H1 (cell line): ENCODE measurements around the gene TMEM238. TPM values are rescaled to one million over a fixed set of nuclear protein-coding genes. Genes with fewer than 3 reads are reported as not detected.

Source experiments
- CTCF ChIA-PET: fragments of 300-600 bp; sonication (Branson Sonifier 250); formaldehyde crosslinking; loops from one replicate; lab custom pipeline; 2021; ENCODE audit not compliant: partially characterized antibody; lab: Charles Lee
- POLR2A ChIA-PET: fragments of 300-600 bp; sonication (Branson Sonifier 250); formaldehyde crosslinking; loops from one replicate; lab custom pipeline; 2021; ENCODE audit warnings: inconsistent platforms; ENCODE audit not compliant: partially characterized antibody; lab: Charles Lee
- DNase-seq, 2 experiments: peaks; one replicate each; pipeline versions ENCODE4 v3.0.0 to v3.0.0-alpha.2; 2010 to 2022; ENCODE audit warnings: low spot score in 2 of 2, low read depth in 1 of 2, mixed read lengths in 1 of 2
- FAIRE-seq: peaks from 2 replicates; lab custom pipeline; 2011; peaks lifted over from hg19 to GRCh38; lab: Jason Lieb, UNC
- H2AFZ ChIP-seq: 2 replicates; pipeline ENCODE4 v1.8.1; 2012; ENCODE audit warnings: low read length, inconsistent platforms
- H2AK5ac ChIP-seq: 2 replicates; pipeline ENCODE4 v1.6.1; 2013; ENCODE audit warnings: low read depth, low read length
- H2BK120ac ChIP-seq: replicated peaks from 2 replicates; pipeline ENCODE3; 2013; ENCODE audit warnings: low read depth, low read length, inconsistent platforms
- H2BK12ac ChIP-seq: 2 replicates; pipeline ENCODE4 v1.6.1; 2013; ENCODE audit warnings: low read depth, low read length
- H2BK15ac ChIP-seq: 2 replicates; pipeline ENCODE4 v1.6.1; 2013; ENCODE audit warnings: low read length
- H2BK20ac ChIP-seq: 2 replicates; pipeline ENCODE4 v1.6.1; 2013; ENCODE audit warnings: low read length
- H2BK5ac ChIP-seq: 2 replicates; pipeline ENCODE4 v1.6.1; 2013; ENCODE audit warnings: low read depth, low read length
- H3K14ac ChIP-seq: 2 replicates; pipeline ENCODE4 v1.6.1; 2013; ENCODE audit warnings: inconsistent platforms; ENCODE audit not compliant: insufficient read length
- H3K18ac ChIP-seq: 2 replicates; pipeline ENCODE4 v1.6.1; 2013; ENCODE audit warnings: low read length; ENCODE audit errors: extremely low read depth
- H3K23ac ChIP-seq: 2 replicates; pipeline ENCODE4 v1.6.1; 2013; ENCODE audit warnings: inconsistent platforms; ENCODE audit not compliant: insufficient read length
- H3K23me2 ChIP-seq: 2 replicates; pipeline ENCODE4 v1.6.1; 2013; ENCODE audit warnings: low read depth, low read length
- H3K27ac ChIP-seq: 2 replicates; pipeline ENCODE4 v1.6.1; 2011; ENCODE audit warnings: low read depth, low read length, inconsistent platforms
- H3K27me3 ChIP-seq, 4 experiments: replicated peaks in 1 of 4; 1 replicate in 1 of 4; 2 replicates in 3 of 4; pipeline versions ENCODE4 v1.6.1 to v1.8.1; 2011 to 2013; ENCODE audit warnings: low read length in 3 of 4, mild to moderate bottlenecking in 3 of 4, inconsistent platforms in 2 of 4, mixed read lengths in 2 of 4, moderate library complexity in 1 of 4; ENCODE audit not compliant: control insufficient read depth in 3 of 4, insufficient read depth in 3 of 4; ENCODE audit errors: extremely low read depth in 1 of 4
- H3K36me3 ChIP-seq, 4 experiments: 2 replicates each; pipeline versions ENCODE4 v1.6.1 to v1.8.1; 2011 to 2013; ENCODE audit warnings: mild to moderate bottlenecking in 4 of 4, low read length in 3 of 4, moderate library complexity in 2 of 4, control low read depth in 1 of 4, inconsistent platforms in 1 of 4; ENCODE audit not compliant: insufficient read depth in 4 of 4, control insufficient read depth in 2 of 4
- H3K4ac ChIP-seq: replicated peaks from 2 replicates; pipeline ENCODE3; 2013; ENCODE audit warnings: low read length, low read depth, mixed read lengths, inconsistent platforms; ENCODE audit not compliant: insufficient read length
- H3K4me1 ChIP-seq, 4 experiments: replicated peaks in 1 of 4; 1 replicate in 1 of 4; 2 replicates in 3 of 4; pipeline versions ENCODE4 v1.6.1 to v1.8.1; 2011 to 2013; ENCODE audit warnings: low read length in 3 of 4, inconsistent platforms in 2 of 4, mixed read lengths in 1 of 4; ENCODE audit not compliant: insufficient read depth in 4 of 4, control insufficient read depth in 3 of 4
- H3K4me2 ChIP-seq, 2 experiments: 2 replicates each; pipeline versions ENCODE4 v1.6.1 to v1.8.1; 2011 to 2013; ENCODE audit warnings: low read depth in 2 of 2, low read length in 2 of 2, control low read depth in 1 of 2, inconsistent platforms in 1 of 2, mild to moderate bottlenecking in 1 of 2; ENCODE audit not compliant: insufficient read depth in 1 of 2
- H3K4me3 ChIP-seq, 4 experiments: fragments of 200-600, 300-600 bp in 1 of 4; sonication (generic), shearing (Covaris generic), sonication (Bioruptor Twin) in 1 of 4; 2 replicates each; pipeline versions ENCODE4 v1.5.1 to v1.8.1; 2011 to 2016; ENCODE audit warnings: low read length in 4 of 4, low read depth in 3 of 4, control low read depth in 2 of 4, inconsistent platforms in 2 of 4, mild to moderate bottlenecking in 2 of 4, mixed read lengths in 1 of 4, moderate library complexity in 1 of 4; ENCODE audit not compliant: insufficient read depth in 2 of 4; ENCODE audit errors: extremely low read depth in 1 of 4
- H3K56ac ChIP-seq: replicated peaks from 2 replicates; pipeline ENCODE3; 2013; ENCODE audit warnings: low read depth, mild to moderate bottlenecking, mixed read lengths, low read length, inconsistent platforms; ENCODE audit not compliant: insufficient read length
- H3K79me1 ChIP-seq: 2 replicates; pipeline ENCODE4 v1.6.1; 2013; ENCODE audit warnings: low read depth, low read length, control low read depth
- H3K79me2 ChIP-seq, 2 experiments: 2 replicates each; pipeline versions ENCODE4 v1.6.1 to v1.8.1; 2012 to 2013; ENCODE audit warnings: low read length in 2 of 2, mild to moderate bottlenecking in 2 of 2, inconsistent platforms in 1 of 2; ENCODE audit not compliant: insufficient read depth in 2 of 2, control insufficient read depth in 1 of 2
- H3K9ac ChIP-seq, 4 experiments: replicated peaks in 1 of 4; 1 replicate in 1 of 4; 2 replicates in 3 of 4; pipeline versions ENCODE4 v1.6.1 to v1.8.1; 2011 to 2013; ENCODE audit warnings: low read depth in 3 of 4, low read length in 3 of 4, control low read depth in 2 of 4, mild to moderate bottlenecking in 2 of 4, moderate library complexity in 2 of 4, inconsistent platforms in 1 of 4; ENCODE audit errors: extremely low read depth in 1 of 4
- H3K9me3 ChIP-seq, 2 experiments: 2 replicates each; pipeline versions ENCODE4 v1.6.1 to v1.8.1; 2012 to 2013; ENCODE audit warnings: mild to moderate bottlenecking in 2 of 2, moderate library complexity in 2 of 2, control low read depth in 1 of 2, inconsistent platforms in 1 of 2, low read depth in 1 of 2, low read length in 1 of 2, mixed read lengths in 1 of 2; ENCODE audit not compliant: insufficient read depth in 2 of 2
- H4K20me1 ChIP-seq, 2 experiments: replicated peaks in 1 of 2; 2 replicates each; pipeline versions ENCODE3 to v1.8.1; 2011 to 2013; ENCODE audit warnings: inconsistent platforms in 2 of 2, low read length in 2 of 2, mild to moderate bottlenecking in 1 of 2; ENCODE audit not compliant: insufficient read depth in 2 of 2, control insufficient read depth in 1 of 2
- H4K5ac ChIP-seq: 2 replicates; pipeline ENCODE4 v1.6.1; 2013; ENCODE audit warnings: low read length, low read depth, mixed read lengths, inconsistent platforms; ENCODE audit not compliant: insufficient read length
- H4K8ac ChIP-seq: 2 replicates; pipeline ENCODE4 v1.8.0; 2013; ENCODE audit warnings: mild to moderate bottlenecking, moderate library complexity, low read length, inconsistent platforms; ENCODE audit not compliant: insufficient read depth; ENCODE audit errors: extremely low read depth
- H4K91ac ChIP-seq: replicated peaks from 2 replicates; pipeline ENCODE3; 2013; ENCODE audit warnings: low read length, mixed read lengths, inconsistent platforms; ENCODE audit not compliant: insufficient read length
- ASH2L ChIP-seq: fragments of 200-600, 300-600 bp; sonication (generic); IDR thresholded peaks from one replicate; pipeline ENCODE4 v1.7.1; 2017; ENCODE audit warnings: low read length
- CTBP2 ChIP-seq: IDR thresholded peaks from 2 replicates; pipeline ENCODE4 v1.7.0; 2011; ENCODE audit warnings: borderline replicate concordance, mild to moderate bottlenecking, moderate library complexity, mixed read lengths, low read length; ENCODE audit not compliant: insufficient read depth, insufficient read length
- E2F6 ChIP-seq: IDR thresholded peaks from 2 replicates; pipeline ENCODE4 v1.6.1; 2012; ENCODE audit warnings: inconsistent platforms
- EZH2 ChIP-seq: fragments of 200-600 bp; sonication (generic); IDR thresholded peaks from 2 replicates; pipeline ENCODE4 v1.7.1; 2012; ENCODE audit warnings: low read depth, mild to moderate bottlenecking, moderate library complexity, low read length, inconsistent platforms; ENCODE audit not compliant: severe bottlenecking
- KDM1A ChIP-seq: fragments of 200-600, 300-600 bp; sonication (generic); IDR thresholded peaks from 2 replicates; pipeline ENCODE4 v1.7.1; 2016; ENCODE audit warnings: mild to moderate bottlenecking, low read length, borderline replicate concordance
- KDM5A ChIP-seq: fragments of 200-600 bp; IDR thresholded peaks from 2 replicates; pipeline ENCODE4 v1.7.1; 2012; ENCODE audit warnings: mild to moderate bottlenecking, low read length, inconsistent platforms, mixed read lengths
- RBBP5 ChIP-seq: IDR thresholded peaks from 2 replicates; pipeline ENCODE4 v1.7.1; 2012; ENCODE audit warnings: low read depth, mild to moderate bottlenecking, inconsistent platforms, low read length, moderate library complexity, borderline replicate concordance
- SAP30 ChIP-seq: fragments of 300-600 bp; sonication (generic); IDR thresholded peaks from 2 replicates; pipeline ENCODE4 v1.7.1; 2012; ENCODE audit warnings: low read length, moderate library complexity, mild to moderate bottlenecking, inconsistent platforms; ENCODE audit not compliant: insufficient read depth, insufficient replicate concordance
- SIN3A ChIP-seq, 2 experiments: IDR thresholded peaks in 1 of 2; conservative IDR thresholded peaks in 1 of 2; 2 replicates each; pipeline ENCODE4 v1.6.1; 2011 to 2012; ENCODE audit warnings: low read length in 2 of 2, improper control_type of control experiment in 1 of 2, low read depth in 1 of 2, mild to moderate bottlenecking in 1 of 2
- SIRT6 ChIP-seq: IDR thresholded peaks from one replicate; pipeline ENCODE4 v1.7.1; 2012; ENCODE audit warnings: low read length, inconsistent platforms
- SRF ChIP-seq: IDR thresholded peaks from 2 replicates; pipeline ENCODE4 v1.6.1; 2011; ENCODE audit warnings: mild to moderate bottlenecking, low read depth, low read length, moderate library complexity
- WGBS, 2 experiments: shearing (Covaris generic) in 1 of 2; methylation state at CpG; one replicate each; pipeline versions ENCODE4 v1.1.6 to v1.1.7; 2013 to 2015; ENCODE audit warnings: low lambda C conversion rate in 2 of 2, mixed read lengths in 2 of 2, inconsistent platforms in 1 of 2, low coverage in 1 of 2, missing lambda C conversion rate in 1 of 2; ENCODE audit not compliant: insufficient replicate concordance in 2 of 2, insufficient coverage in 1 of 2, insufficient read length in 1 of 2; ENCODE audit errors: extremely low coverage in 1 of 2, missing lambda C conversion rate in 1 of 2; 5-methylcytosine and 5-hydroxymethylcytosine counted together
- polyA plus RNA-seq, 7 experiments: library from polyadenylated mRNA; depleted of rRNA in 3 of 7; stranded (reverse) in 5 of 7; unstranded in 2 of 7; fragments of >200 nt in 5 of 7; fragments of 200-250 nt in 2 of 7; gene quantifications; 1 replicate in 5 of 7; 2 replicates in 1 of 7; 4 replicates in 1 of 7; pipeline versions ENCODE4 v1.2.1 to v1.2.3, GENCODE V29; 2011 to 2013; ENCODE audit warnings: missing spikeins in 2 of 7, mixed read lengths in 2 of 7
- total RNA-seq: library from RNA; stranded (reverse); fragmentation: NEBNext Ultra II Directional; extraction: Animal tissue kit (Norgen Biotek cat#: 25700); gene quantifications from 2 replicates; pipeline ENCODE4 v1.2.1, GENCODE V29; 2021
- TF ChIP-seq, protein P1 (sequence below): IDR thresholded peaks from 2 replicates; pipeline ENCODE4 v1.6.1; 2011; ENCODE audit warnings: low read depth, mild to moderate bottlenecking, low read length; ENCODE audit not compliant: insufficient read depth

The TMEM238 gene
- total and polyA plus RNA-seq, 2 of the 8 experiments (the other 6 are each of a cell fraction or from before 2014, with no cell fraction given): 0.53 to 3.8 TPM

DNA sequence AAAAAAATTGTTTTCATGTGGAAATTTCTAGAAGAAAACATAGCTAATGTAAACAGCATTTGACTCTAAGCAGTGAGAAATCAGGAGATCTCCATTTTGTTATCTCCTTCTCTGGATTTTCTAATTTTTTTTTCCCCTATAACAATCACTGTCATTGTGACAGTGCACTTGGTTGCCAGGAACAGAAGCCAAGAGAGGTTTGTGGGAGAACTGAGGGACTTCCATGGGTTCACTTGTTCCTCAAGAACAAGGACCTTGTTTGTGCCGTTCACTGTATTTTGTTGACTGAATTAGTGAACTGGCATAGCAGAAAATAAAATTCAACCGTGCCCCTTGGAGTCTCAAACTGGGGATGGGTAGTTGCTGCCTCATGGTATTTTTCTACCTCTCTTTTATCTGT lies 42.0 kb upstream of the TMEM238 start:
- Histone ChIP-seq H4K91ac (no peak overlapping the region), H3K79me2 (no peaks in the 10 kb centered on the region), H3K56ac (no peak overlapping the region), H4K20me1 (no peaks in the 10 kb centered on the region), H3K4me2 (no peak overlapping the region), H2BK120ac (no peak overlapping the region), H3K4me1 (peaks cover 0 to 3% (median 0%) of the 10 kb centered on the region in 4 experiments; a peak in 1 of 7 replicates), H4K8ac (no peak overlapping the region), H2AFZ (no peak overlapping the region), H3K18ac (no peak overlapping the region), H3K14ac (no peak overlapping the region), H3K4me3 (no peak overlapping the region), H3K23ac (no peak overlapping the region), H2AK5ac (no peak overlapping the region), H3K4ac (no peak overlapping the region), H2BK12ac (no peak overlapping the region), H3K27ac (no peak overlapping the region), H3K9me3 (0 out of 4 replicates have a peak, but pooled peaks cover 0 to 4% of the 10 kb centered on the region in 2 experiments), H3K23me2 (no peaks in the 10 kb centered on the region; the same call in 1 of the 2 replicates), H3K36me3 (no peaks in the 10 kb centered on the region), H2BK20ac (no peak overlapping the region), H4K5ac (no peak overlapping the region), H3K27me3 (peaks cover 0 to 2% (median 0%) of the 10 kb centered on the region in 4 experiments; a peak in 1 of 7 replicates), H2BK15ac (no peak overlapping the region), H3K9ac (no peak overlapping the region), H2BK5ac (no peak overlapping the region), H3K79me1 (no peaks in the 10 kb centered on the region)
- no peak for DNase-seq
- FAIRE-seq: no peak
- ChIA-PET POLR2A (interaction anchor here (0.7 to 34.6 kb wide), 2 partner anchors 31 to 222 kb away, joined by 4 to 874 read pairs; partner anchors contain the start of genes RPL28, TMEM238 and UBE2S), CTCF (interaction anchor here (1.0 to 1.6 kb wide), 4 partner anchors 60 to 260 kb away, joined by 3 to 4 read pairs (median 4); partner anchors contain the start of gene DNAAF3)
- whole genome bisulfite sequencing, 2 experiments: 93% methylated on average over 2 of the region's 2 CpGs; no CpG with 5 or more reads in 1 of the 2 experiments
- no peak for TF ChIP-seq EZH2
- no peak for TF ChIP-seq SIRT6
- TF ChIP-seq SRF: no peak
- TF ChIP-seq E2F6: no peak
- no peak for TF ChIP-seq RBBP5
- TF ChIP-seq KDM5A: no peak
- no peak for TF ChIP-seq KDM1A
- no peak for TF ChIP-seq ASH2L
- TF ChIP-seq SAP30: no peak
- TF ChIP-seq SIN3A (conservative IDR thresholded peaks at IDR 0.05 in 1 of 2, IDR thresholded peaks at IDR 0.05 in 1 of 2; ENCODE audit: low read depth in 1 of 2, low read length in 2 of 2): no peak
- no peak for TF ChIP-seq CTBP2
- TF ChIP-seq, protein P1, sequence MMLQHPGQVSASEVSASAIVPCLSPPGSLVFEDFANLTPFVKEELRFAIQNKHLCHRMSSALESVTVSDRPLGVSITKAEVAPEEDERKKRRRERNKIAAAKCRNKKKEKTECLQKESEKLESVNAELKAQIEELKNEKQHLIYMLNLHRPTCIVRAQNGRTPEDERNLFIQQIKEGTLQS: no peak
